Esophagus (tissue), 2 donors: ENCODE results near the gene CYB5R4. TPM values are rescaled to one million over a fixed set of nuclear protein-coding genes. Genes with fewer than 3 reads are reported as not detected.

Experiments used
- H3K27ac ChIP-seq, 2 donors: one replicate each; pipeline ENCODE4 v1.5.1; 2013; ENCODE audit warnings: low read depth in 2 of 2, mild to moderate bottlenecking in 2 of 2, inconsistent platforms in 1 of 2, low read length in 1 of 2, moderate library complexity in 1 of 2
- H3K27me3 ChIP-seq, 2 donors: one replicate each; pipeline ENCODE4 v1.6.1; 2013; ENCODE audit warnings: low read length in 2 of 2, control low read depth in 1 of 2, mild to moderate bottlenecking in 1 of 2; ENCODE audit not compliant: insufficient read depth in 2 of 2, control insufficient read depth in 1 of 2
- H3K36me3 ChIP-seq, 2 donors: one replicate each; pipeline ENCODE4 v1.6.1; 2013; ENCODE audit warnings: low read length in 1 of 2; ENCODE audit not compliant: control insufficient read depth in 2 of 2, insufficient read depth in 2 of 2
- H3K4me1 ChIP-seq, 2 donors: one replicate each; pipeline ENCODE4 v1.6.1; 2013; ENCODE audit warnings: low read length in 1 of 2; ENCODE audit not compliant: control insufficient read depth in 2 of 2, insufficient read depth in 2 of 2
- H3K4me3 ChIP-seq, 2 donors: one replicate each; pipeline ENCODE4 v1.5.1; 2013; ENCODE audit warnings: low read length in 2 of 2, mild to moderate bottlenecking in 2 of 2, low read depth in 1 of 2, moderate library complexity in 1 of 2
- H3K9me3 ChIP-seq, 2 donors: one replicate each; pipeline ENCODE4 v1.6.1; 2013; ENCODE audit warnings: mild to moderate bottlenecking in 2 of 2, low read depth in 1 of 2, low read length in 1 of 2, moderate library complexity in 1 of 2; ENCODE audit not compliant: control insufficient read depth in 2 of 2, insufficient read depth in 1 of 2
- WGBS, 2 donors: extraction: QIAGEN DNeasy Blood & Tissue Kit; methylation state at CpG; one replicate each; pipeline ENCODE4 v1.1.7; 2013; 5-methylcytosine and 5-hydroxymethylcytosine counted together
- polyA plus RNA-seq, 2 donors: library from polyadenylated mRNA; stranded (reverse); fragments of 200-250 nt; gene quantifications; one replicate each; pipeline ENCODE4 v1.2.3, GENCODE V29; 2013
- donor health status: healthy with polysubstance abuse.
- donor health status: Bipolar disorder and iron deficiency.

The CYB5R4 gene, protein sequence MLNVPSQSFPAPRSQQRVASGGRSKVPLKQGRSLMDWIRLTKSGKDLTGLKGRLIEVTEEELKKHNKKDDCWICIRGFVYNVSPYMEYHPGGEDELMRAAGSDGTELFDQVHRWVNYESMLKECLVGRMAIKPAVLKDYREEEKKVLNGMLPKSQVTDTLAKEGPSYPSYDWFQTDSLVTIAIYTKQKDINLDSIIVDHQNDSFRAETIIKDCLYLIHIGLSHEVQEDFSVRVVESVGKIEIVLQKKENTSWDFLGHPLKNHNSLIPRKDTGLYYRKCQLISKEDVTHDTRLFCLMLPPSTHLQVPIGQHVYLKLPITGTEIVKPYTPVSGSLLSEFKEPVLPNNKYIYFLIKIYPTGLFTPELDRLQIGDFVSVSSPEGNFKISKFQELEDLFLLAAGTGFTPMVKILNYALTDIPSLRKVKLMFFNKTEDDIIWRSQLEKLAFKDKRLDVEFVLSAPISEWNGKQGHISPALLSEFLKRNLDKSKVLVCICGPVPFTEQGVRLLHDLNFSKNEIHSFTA
- polyA plus RNA-seq = 1 to 10 TPM; 2.8 to 8.1 TPM

DNA sequence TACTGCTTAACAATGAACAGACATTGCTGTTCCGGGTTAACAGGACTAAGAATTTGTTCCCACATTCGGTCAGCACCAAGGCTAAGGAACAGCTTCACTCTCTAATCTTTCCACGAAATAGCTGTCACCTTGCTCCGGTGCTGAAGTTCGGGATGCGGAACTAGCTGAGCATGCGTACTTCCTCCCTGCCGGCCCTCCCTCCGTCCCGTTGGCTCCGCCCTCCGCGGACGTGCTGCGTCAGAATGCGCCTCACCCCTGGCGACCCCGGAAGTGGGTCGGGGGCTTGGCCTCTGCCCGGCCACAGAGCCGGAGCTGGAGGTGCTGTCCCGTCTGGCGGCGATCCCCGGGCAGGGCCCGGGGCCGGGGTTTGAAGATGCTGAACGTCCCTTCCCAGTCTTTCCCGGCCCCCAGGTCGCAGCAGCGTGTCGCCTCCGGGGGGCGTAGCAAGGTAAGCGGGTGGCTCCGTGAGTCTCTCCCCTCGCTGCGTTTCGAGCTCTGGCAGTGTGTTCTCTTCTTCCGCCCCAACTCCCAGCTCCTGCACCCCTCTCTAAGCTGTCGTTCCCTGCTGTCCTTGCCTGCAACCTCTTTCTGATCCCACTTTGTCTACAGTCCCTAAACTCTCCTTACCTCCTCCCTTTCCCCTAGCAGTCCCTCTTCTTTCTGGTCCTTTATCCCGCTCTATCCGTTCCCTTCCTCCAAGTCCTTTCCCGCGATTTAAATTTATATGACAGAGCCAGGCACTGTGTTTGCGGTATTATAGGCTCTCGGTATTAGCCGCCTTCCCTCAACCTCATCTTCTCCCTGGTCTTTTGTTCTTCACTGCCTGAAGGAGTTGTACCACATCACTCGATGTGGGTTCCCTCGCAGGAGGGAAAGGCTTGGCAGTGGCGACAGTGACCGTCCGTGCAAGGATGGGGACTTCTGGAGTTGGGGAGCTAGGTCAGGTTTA lies at the start of gene CYB5R4:
Gene CYB5R4, plus strand, starts transcription at position 280 of the 949 bp plus-strand sequence. Its CDS starts 94 bp downstream, at position 374.
- Histone ChIP-seq H3K36me3 (no peaks in the 10 kb centered on the region), H3K4me3 (peak within 1 kb of the TSS; percentile 64 to 77), H3K27me3 (no peaks in the 10 kb centered on the region), H3K9me3 (no peaks in the 10 kb centered on the region), H3K4me1 (no peaks in the 10 kb centered on the region), H3K27ac (peak within 1 kb of the TSS; percentile 78 to 86)
- 0 to 1% methylated on average over 53 of the region's 53 CpGs for WGBS, 2 donors

- no peaks in the 10 kb centered on the region for H3K9me3 ChIP-seq
- no peaks in the 10 kb centered on the region for H3K4me1 ChIP-seq
- no peak overlapping the region for H3K4me3 ChIP-seq
- no peaks in the 10 kb centered on the region for H3K36me3 ChIP-seq
- H3K27me3 ChIP-seq = no peaks in the 10 kb centered on the region
- H3K27ac ChIP-seq = no peak overlapping the region
These were observed 46.9 kb upstream of the CYB5R4 start for GRCh38 chr6:83812595-83812994.

GRCh38 chr6:83815631-83816272 lies 43.7 kb upstream of the CYB5R4 start:
- Histone ChIP-seq H3K9me3 (no peaks in the 10 kb centered on the region), H3K27me3 (no peaks in the 10 kb centered on the region), H3K36me3 (no peaks in the 10 kb centered on the region), H3K4me1 (no peaks in the 10 kb centered on the region), H3K4me3 (no peak overlapping the region), H3K27ac (no peak overlapping the region)
- 16 to 23% methylated on average over 2 of the region's 2 CpGs for WGBS, 2 donors

- H3K36me3 ChIP-seq = no peaks in the 10 kb centered on the region
- no peak overlapping the region for H3K27ac ChIP-seq
- no peak overlapping the region for H3K4me3 ChIP-seq
- H3K9me3 ChIP-seq = no peaks in the 10 kb centered on the region
- 71 to 81% methylated on average over 3 of the region's 3 CpGs for WGBS, 2 donors
- H3K27me3 ChIP-seq = no peaks in the 10 kb centered on the region
- H3K4me1 ChIP-seq = no peaks in the 10 kb centered on the region
These were observed 36.8 kb upstream of the CYB5R4 start for GRCh38 chr6:83822629-83823169.

DNA sequence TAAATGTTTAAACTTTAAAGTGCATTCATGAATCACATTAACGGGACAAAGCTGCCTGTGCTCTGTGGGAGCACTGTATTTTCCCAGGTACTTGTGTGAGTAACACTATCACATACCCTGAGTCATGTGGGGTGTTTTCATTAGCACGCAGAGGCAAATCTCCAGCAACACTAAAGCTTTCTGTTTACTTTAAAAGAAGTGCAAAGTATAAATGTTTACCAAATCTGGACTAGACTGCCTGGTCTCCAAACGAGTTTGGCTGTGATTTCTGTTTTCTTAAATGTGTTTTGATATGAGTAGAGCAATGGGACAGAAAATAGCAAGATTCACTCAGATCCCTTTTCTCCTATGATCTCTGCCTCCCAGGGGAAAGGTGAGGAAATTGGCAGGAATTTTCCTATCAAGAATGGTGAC lies 35.1 kb upstream of the CYB5R4 start:
- H3K9me3 ChIP-seq = peaks cover 0 to 2% of the 10 kb centered on the region in 2 donors
- 10 to 11% methylated on average over 3 of the region's 3 CpGs for WGBS, 2 donors
- H3K4me1 ChIP-seq = no peaks in the 10 kb centered on the region
- no peak overlapping the region for H3K27ac ChIP-seq
- no peaks in the 10 kb centered on the region for H3K36me3 ChIP-seq
- H3K4me3 ChIP-seq = no peak overlapping the region
- H3K27me3 ChIP-seq = no peaks in the 10 kb centered on the region

DNA sequence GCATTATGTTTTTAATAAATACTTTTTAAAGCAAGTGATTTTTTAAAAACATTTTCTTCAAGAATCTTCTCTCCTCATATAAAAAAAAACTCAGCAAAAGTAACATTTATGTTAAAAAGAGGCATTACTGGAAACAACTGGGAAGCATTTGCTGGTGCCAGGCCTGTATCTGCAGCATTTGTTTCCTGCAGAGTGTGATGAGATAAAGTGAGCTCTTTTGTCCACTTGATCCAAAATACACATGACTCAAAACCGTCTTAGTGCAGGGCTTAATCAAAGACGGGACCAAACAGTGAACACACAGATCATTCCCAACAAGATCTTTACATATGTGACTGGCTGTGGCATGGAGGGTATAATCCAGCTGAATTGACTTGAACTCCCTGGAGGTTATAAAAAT lies 34.7 kb upstream of the CYB5R4 start:
- Histone ChIP-seq H3K4me3 (no peak overlapping the region), H3K4me1 (no peaks in the 10 kb centered on the region), H3K27me3 (no peaks in the 10 kb centered on the region), H3K9me3 (peaks cover 0 to 2% of the 10 kb centered on the region in 2 donors), H3K27ac (no peak overlapping the region), H3K36me3 (no peaks in the 10 kb centered on the region)
- WGBS, 2 donors = 12 to 14% methylated on average over 2 of the region's 2 CpGs

- WGBS, 2 donors = 55 to 68% methylated on average over 2 of the region's 2 CpGs
- H3K4me3 ChIP-seq = no peak overlapping the region
- H3K4me1 ChIP-seq = no peaks in the 10 kb centered on the region
These were observed 32.4 kb upstream of the CYB5R4 start for GRCh38 chr6:83827050-83827449.

GRCh38 chr6:83838727-83839126 lies 20.8 kb upstream of the CYB5R4 start:
- Histone ChIP-seq H3K27me3 (no peaks in the 10 kb centered on the region), H3K4me3 (no peak overlapping the region), H3K9me3 (peaks cover 0 to 2% of the 10 kb centered on the region in 2 donors), H3K27ac (no peak overlapping the region), H3K4me1 (no peaks in the 10 kb centered on the region), H3K36me3 (no peaks in the 10 kb centered on the region)
- WGBS, 2 donors = 79% methylated on average over 6 of the region's 6 CpGs

More at GRCh38 chr6:83827050-83827449, 32.4 kb upstream of the CYB5R4 start:
- H3K9me3 ChIP-seq = peaks cover 0 to 2% of the 10 kb centered on the region in 2 donors
- H3K36me3 ChIP-seq = no peaks in the 10 kb centered on the region
- H3K27me3 ChIP-seq = no peaks in the 10 kb centered on the region
- H3K27ac ChIP-seq = no peak overlapping the region

DNA sequence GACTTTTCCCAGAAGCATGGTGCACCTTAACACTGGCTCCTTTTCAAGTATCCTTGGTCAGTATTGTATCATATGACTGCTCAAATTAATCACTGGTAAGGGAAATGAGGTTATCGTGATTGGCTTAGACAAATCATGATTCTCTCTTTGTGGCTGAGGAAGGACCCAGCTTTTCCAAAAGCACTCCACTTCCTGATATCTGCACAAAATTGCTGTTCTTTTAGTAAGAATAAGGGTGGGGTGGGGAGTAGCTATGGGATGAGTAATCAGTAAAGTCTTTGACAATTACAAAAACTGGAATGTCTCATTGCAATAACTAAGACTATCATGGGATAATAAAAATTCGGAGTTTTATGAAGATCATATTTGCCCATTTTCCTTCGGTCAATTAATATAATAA lies 15.3 kb upstream of the CYB5R4 start:
- H3K27me3 ChIP-seq = no peaks in the 10 kb centered on the region
- no peak overlapping the region for H3K27ac ChIP-seq
- 85 to 92% methylated on average over 3 of the region's 3 CpGs for WGBS, 2 donors
- H3K36me3 ChIP-seq = no peaks in the 10 kb centered on the region
- H3K4me1 ChIP-seq = no peaks in the 10 kb centered on the region
- no peak overlapping the region for H3K4me3 ChIP-seq
- H3K9me3 ChIP-seq = no peaks in the 10 kb centered on the region
